HG02571 (cell line): ENCODE results near the gene DNAJC22.
"Not testable (repeated sequence)": the region's sequence is repeated elsewhere in the genome, so short reads cannot be mapped to it uniquely, and the experiment has no call there.

ENCODE experiments used
- ATAC-seq: cut with Tn5 transposase; IDR thresholded peaks from one replicate; pipeline ENCODE4 v1.9.1; 2021; ENCODE audit warnings: mild to moderate bottlenecking, moderate library complexity; ENCODE audit not compliant: unreplicated experiment

The DNAJC22 gene

DNA sequence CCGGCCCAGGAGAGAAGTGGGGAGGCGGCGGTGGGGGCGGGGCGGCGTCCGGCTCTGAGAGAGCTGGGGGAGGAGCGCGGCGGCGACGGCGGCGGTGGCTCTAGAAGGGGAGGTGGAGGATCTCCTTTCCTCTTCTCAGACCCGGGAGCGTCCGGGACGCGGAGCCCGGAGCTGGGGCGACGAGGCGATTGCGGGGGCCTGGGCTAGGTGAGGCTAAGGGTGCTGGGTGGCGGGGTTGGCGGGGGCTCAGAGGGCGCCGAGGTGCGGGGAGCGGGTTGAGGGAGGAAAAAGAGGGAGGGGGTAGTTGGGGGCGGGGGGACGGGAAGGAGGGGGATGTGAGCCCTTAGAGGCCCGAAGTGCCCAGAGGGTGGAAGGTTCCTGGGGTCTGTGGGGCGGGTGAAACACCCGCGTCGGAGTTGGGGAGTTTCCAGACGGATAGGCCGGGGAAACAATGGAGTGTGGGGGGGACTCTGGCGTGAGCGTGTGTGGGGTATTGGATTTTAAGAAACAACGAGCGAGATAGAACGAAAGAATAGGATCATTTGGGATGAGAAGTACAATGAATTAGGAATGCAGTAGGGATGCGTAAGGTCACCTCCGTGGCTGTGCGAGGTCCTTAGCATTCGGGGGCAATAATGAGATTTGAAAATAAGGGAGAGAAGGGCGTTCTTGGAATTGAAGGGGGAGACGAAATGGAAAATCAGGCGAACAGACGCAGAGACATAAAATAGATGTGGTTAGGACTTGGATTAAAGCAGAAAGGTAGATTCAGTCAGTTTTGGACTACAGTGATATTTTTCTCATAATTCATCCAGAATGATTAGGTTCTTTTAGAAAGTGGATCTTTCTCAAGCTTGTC, 20.9 kb downstream of the DNAJC22 start, which contains the start of gene SPATS2:
Gene SPATS2, plus strand, starts transcription at position 82 of the 859 bp plus-strand sequence. CDS start 93,551 bp downstream, outside the sequence.
- ATAC-seq: no peak

DNA sequence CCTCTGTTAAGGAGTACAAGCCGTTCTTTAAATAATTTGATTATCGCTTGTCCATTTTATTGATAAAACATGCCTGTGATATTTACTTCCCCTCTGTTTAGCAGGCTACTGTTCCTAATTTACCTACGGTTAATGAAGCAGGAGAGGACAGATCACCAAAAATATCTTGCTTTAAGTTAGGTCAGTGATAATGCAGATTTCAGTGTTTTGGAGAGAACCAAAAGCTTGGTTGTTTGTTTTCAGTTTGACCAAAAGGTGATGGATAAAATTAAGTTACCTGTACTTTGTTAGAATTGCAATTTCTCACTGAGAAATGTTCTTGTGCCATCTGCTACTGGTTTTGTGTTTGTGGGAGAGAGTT, 21.5 kb downstream of the DNAJC22 start:
- ATAC-seq: no peak

DNA sequence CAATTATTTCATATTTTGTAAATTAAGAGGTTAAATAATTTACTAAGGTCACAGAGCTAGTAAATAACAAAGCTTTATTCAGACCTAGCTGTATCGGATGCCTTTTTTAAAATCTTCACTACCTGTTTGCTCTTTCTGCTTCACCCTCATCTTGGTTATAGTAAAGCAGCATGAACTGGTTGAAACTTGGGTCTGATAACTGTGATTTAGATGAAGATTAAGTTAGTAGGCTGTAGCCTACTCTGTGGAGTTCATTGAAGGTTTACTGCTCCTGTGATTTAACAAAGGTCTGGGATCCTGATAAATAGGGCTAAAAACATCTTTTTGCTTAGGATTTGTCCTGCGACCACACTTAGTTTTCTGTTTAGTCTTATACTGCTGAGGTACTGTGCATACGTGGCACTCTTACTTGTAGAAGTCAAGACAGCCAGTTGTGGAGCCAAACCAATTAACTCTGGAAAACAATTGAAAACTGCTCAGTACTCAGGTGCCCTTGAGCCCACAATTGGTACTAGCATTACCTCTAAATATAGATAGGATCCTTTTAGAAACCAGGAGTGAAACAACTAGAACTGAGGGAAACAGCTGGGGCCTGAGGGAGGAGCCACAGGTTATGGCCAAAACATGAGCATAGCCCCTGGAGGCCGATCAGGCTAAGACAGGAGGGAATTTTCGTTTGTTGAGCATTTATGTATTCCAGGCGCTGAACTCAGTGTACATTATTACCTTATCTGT, 22.9 kb downstream of the DNAJC22 start:
- peak; percentile 48 for ATAC-seq

- ATAC-seq: no peak
Observed at GRCh38 chr12:49370539-49370938, 23.9 kb downstream of the DNAJC22 start.

GRCh38 chr12:49375406-49375805, 28.7 kb downstream of the DNAJC22 start:
- no peak for ATAC-seq

DNA sequence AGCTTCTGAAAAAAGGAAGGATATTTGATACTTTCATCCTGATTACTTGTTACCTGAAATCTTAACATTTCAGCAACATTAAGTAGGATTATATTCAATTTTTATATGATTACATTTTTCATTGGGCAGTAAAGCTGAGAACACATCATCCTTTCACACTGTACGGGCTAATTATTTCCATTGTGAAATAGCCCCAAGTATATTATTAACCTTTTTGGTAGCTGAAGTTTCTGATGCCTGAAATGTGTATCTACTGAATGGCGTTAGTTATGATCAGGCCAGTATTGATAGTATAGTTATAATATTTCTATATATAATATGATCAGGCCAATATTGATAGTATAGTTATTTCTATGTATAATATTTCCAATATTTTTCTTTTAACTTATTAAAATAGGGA, 30.7 kb downstream of the DNAJC22 start:
- ATAC-seq: no peak

- not testable (repeated sequence) for ATAC-seq
Observed at GRCh38 chr12:49380184-49380583, 33.5 kb downstream of the DNAJC22 start.

- no peak for ATAC-seq
Observed at GRCh38 chr12:49388682-49389386, 42.1 kb downstream of the DNAJC22 start.

- no peak for ATAC-seq
Observed at GRCh38 chr12:49389387-49389703, 42.7 kb downstream of the DNAJC22 start.

- no peak for ATAC-seq
Observed at GRCh38 chr12:49397000-49397399, 50.3 kb downstream of the DNAJC22 start.

- ATAC-seq: no peak
Observed at GRCh38 chr12:49400304-49400703, 53.6 kb downstream of the DNAJC22 start.
